ENCODE measurements around the gene FBXO28.
A peak's percentile ranks its signal among the peaks of the same experiment; 100 is the strongest.

Gene FBXO28

GRCh38 chr1:224159541-224159940, 45.6 kb downstream of the FBXO28 start:
- DNase-seq = no peak

- no peak for DNase-seq
These were observed 46.3 kb downstream of the FBXO28 start for GRCh38 chr1:224160171-224160682.

GRCh38 chr1:224162768-224163167, 48.9 kb downstream of the FBXO28 start:
- DNase-seq = no peak

- no peak for DNase-seq
These were observed 49.4 kb downstream of the FBXO28 start for GRCh38 chr1:224163311-224163710.

- DNase-seq = peak; percentile 31
These were observed 55.0 kb downstream of the FBXO28 start for GRCh38 chr1:224168859-224169380.

- no peak for DNase-seq
These were observed 55.9 kb downstream of the FBXO28 start for GRCh38 chr1:224169718-224170270.

- DNase-seq = no peak
These were observed 56.4 kb downstream of the FBXO28 start for GRCh38 chr1:224170343-224170742.

- DNase-seq = peak; percentile 51
These were observed 57.0 kb downstream of the FBXO28 start for GRCh38 chr1:224170748-224171478.

- DNase-seq = no peak
These were observed 58.3 kb downstream of the FBXO28 start for GRCh38 chr1:224172229-224172628.

- DNase-seq = no peak
These were observed 59.6 kb downstream of the FBXO28 start for GRCh38 chr1:224173523-224173922.

- DNase-seq = no peak
These were observed 61.7 kb downstream of the FBXO28 start for GRCh38 chr1:224175617-224176016.

- no peak for DNase-seq
These were observed 63.6 kb downstream of the FBXO28 start for GRCh38 chr1:224177356-224177999.

- no peak for DNase-seq
These were observed 65.0 kb downstream of the FBXO28 start for GRCh38 chr1:224178894-224179293.

- no peak for DNase-seq
These were observed 67.0 kb downstream of the FBXO28 start for GRCh38 chr1:224180783-224181452.

GRCh38 chr1:224181453-224181810, 67.5 kb downstream of the FBXO28 start:
- no peak for DNase-seq

- peak; percentile 39 for DNase-seq
These were observed 68.3 kb downstream of the FBXO28 start for GRCh38 chr1:224182057-224182865.

GRCh38 chr1:224182866-224183590, 69.1 kb downstream of the FBXO28 start, which contains the start of gene DEGS1:
DEGS1 (plus strand) TSS chr1:224183240; CDS start chr1:224183337, 97 bp downstream.
- peak; percentile 91 for DNase-seq

- peak; percentile 77 for DNase-seq
These were observed 69.8 kb downstream of the FBXO28 start for GRCh38 chr1:224183591-224184312.

GRCh38 chr1:224185208-224185607, 71.3 kb downstream of the FBXO28 start:
- no peak for DNase-seq

GRCh38 chr1:224188286-224188685, 74.4 kb downstream of the FBXO28 start:
- DNase-seq = no peak

GRCh38 chr1:224189561-224189960, 75.7 kb downstream of the FBXO28 start:
- DNase-seq = no peak
